Transverse colon (tissue), 4 donors: ENCODE results near the gene RPRD1A. TPM values are rescaled to one million over a fixed set of nuclear protein-coding genes. Genes with fewer than 3 reads are reported as not detected.
A peak's percentile ranks its signal among the peaks of the same experiment; 100 is the strongest.

Source experiments
- DNase-seq: peaks from one replicate; pipeline ENCODE4 v3.0.0-alpha.2; 2019
- H3K27ac ChIP-seq, 4 donors: fragments of 200-600 bp; sonication (generic); 2 replicates each; pipeline ENCODE4 v1.5.1; 2016 to 2018; ENCODE audit warnings: inconsistent platforms in 4 of 4
- H3K27me3 ChIP-seq: fragments of 200-600 bp; sonication (generic); 2 replicates; pipeline ENCODE4 v1.5.1; 2017; ENCODE audit warnings: inconsistent platforms
- H3K36me3 ChIP-seq, 4 donors: fragments of 200-600 bp; sonication (generic); 2 replicates each; pipeline ENCODE4 v1.5.1; 2017 to 2019; ENCODE audit warnings: inconsistent platforms in 4 of 4
- H3K4me1 ChIP-seq, 4 donors: fragments of 200-600 bp; sonication (generic); 2 replicates each; pipeline ENCODE4 v1.5.1; 2017 to 2020; ENCODE audit warnings: inconsistent platforms in 4 of 4
- H3K4me3 ChIP-seq, 4 donors: fragments of 200-600 bp; sonication (generic); 1 replicate in 1 of 4; 2 replicates in 3 of 4; pipeline versions ENCODE4 v1.5.1 to v1.6.1; 2017 to 2019; ENCODE audit warnings: inconsistent platforms in 4 of 4
- H3K9me3 ChIP-seq, 2 donors: fragments of 200-600 bp; sonication (generic); 2 replicates each; pipeline ENCODE4 v1.5.1; 2017 to 2019; ENCODE audit warnings: inconsistent platforms in 2 of 2
- EP300 ChIP-seq: sonication (generic); formaldehyde crosslinking; IDR thresholded peaks from one replicate; pipeline ENCODE4 v1.6.1; 2017; ENCODE audit warnings: antibody characterized with exemption, low read depth
- POLR2A ChIP-seq: fragments of 450-650 bp; IDR thresholded peaks from one replicate; pipeline ENCODE4 v1.6.1; 2016; ENCODE audit warnings: antibody characterized with exemption, mild to moderate bottlenecking, moderate library complexity
- POLR2AphosphoS5 ChIP-seq, 3 donors: sonication (generic); formaldehyde crosslinking; IDR thresholded peaks; one replicate each; pipeline ENCODE4 v1.6.1; 2016; ENCODE audit warnings: antibody characterized with exemption in 3 of 3
- WGBS, 2 donors: methylation state at CpG; one replicate each; pipeline ENCODE4 v1.1.5; 2018; ENCODE audit warnings: low coverage in 1 of 2; 5-methylcytosine and 5-hydroxymethylcytosine counted together
- in situ Hi-C, 4 donors: fragments of 200-750 bp; cut with MboI; loops; one replicate each; pipeline versions ENCODE4 v1.15.0 to v1.15.1; 2017; ENCODE audit warnings: low sequenced_read_pairs in 3 of 4, low pct_ligation_motif_present in 1 of 4, low pct_unique_long_range_greater_than_20kb in 1 of 4
- intact Hi-C: fragments of 100-400 bp; cut with DNase I; formaldehyde crosslinking; loops from one replicate; pipeline ENCODE4 v1.15.1; 2023; ENCODE audit warnings: low total_unique reads
- total RNA-seq, 4 donors: library from RNA; depleted of rRNA; stranded (reverse); fragments of >200 nt; gene quantifications; one replicate each; pipeline ENCODE4 v1.1.0, GENCODE V29; 2016
- TF ChIP-seq, protein P1 (sequence below), 5 experiments: fragments of 200-600 bp in 3 of 5; fragments of 450-650 bp in 2 of 5; sonication (generic) in 3 of 5; IDR thresholded peaks; 1 replicate in 2 of 5; 2 replicates in 3 of 5; pipeline ENCODE4 v1.5.1; 2016 to 2017; ENCODE audit warnings: antibody characterized with exemption in 5 of 5, inconsistent platforms in 3 of 5, mild to moderate bottlenecking in 2 of 5, moderate library complexity in 1 of 5

The RPRD1A gene
- total RNA-seq, 4 donors from 2014 or later: 34.4 to 59.9 (median 44.3) TPM

DNA sequence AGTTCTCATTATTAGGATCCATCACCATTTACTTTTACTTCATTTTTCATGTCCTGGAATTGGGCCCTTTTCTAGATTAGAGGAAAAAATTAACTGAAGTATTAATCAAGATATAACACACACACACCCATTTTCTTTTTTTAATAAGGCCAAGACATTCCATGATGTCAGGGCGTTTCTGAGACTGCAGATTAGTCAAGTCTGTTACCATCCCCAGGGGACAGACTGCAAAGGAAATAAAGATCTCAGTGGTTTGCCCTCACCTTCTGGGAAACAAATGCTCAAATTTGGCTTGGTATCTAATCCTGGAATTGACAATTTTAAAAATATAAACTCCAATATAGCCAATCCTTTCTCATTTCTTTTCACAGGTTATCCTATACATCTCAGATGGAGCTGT lies 67.4 kb downstream of the RPRD1A start:
- no peaks in the 10 kb centered on the region for H3K9me3 ChIP-seq
- no peak overlapping the region for H3K27ac ChIP-seq
- DNase-seq: no peak
- H3K27me3 ChIP-seq: no peaks in the 10 kb centered on the region
- in situ Hi-C loops: loop anchor here in 1 of 4 donors (25.0 kb wide), 1 partner anchor 287 kb away; the partner anchor contains the start of gene FHOD3
- no peak overlapping the region for H3K4me3 ChIP-seq
- intact Hi-C loops: no loop called here
- H3K4me1 ChIP-seq: no peaks in the 10 kb centered on the region
- no peaks in the 10 kb centered on the region for H3K36me3 ChIP-seq
- no peak for TF ChIP-seq POLR2A
- TF ChIP-seq, protein P1, sequence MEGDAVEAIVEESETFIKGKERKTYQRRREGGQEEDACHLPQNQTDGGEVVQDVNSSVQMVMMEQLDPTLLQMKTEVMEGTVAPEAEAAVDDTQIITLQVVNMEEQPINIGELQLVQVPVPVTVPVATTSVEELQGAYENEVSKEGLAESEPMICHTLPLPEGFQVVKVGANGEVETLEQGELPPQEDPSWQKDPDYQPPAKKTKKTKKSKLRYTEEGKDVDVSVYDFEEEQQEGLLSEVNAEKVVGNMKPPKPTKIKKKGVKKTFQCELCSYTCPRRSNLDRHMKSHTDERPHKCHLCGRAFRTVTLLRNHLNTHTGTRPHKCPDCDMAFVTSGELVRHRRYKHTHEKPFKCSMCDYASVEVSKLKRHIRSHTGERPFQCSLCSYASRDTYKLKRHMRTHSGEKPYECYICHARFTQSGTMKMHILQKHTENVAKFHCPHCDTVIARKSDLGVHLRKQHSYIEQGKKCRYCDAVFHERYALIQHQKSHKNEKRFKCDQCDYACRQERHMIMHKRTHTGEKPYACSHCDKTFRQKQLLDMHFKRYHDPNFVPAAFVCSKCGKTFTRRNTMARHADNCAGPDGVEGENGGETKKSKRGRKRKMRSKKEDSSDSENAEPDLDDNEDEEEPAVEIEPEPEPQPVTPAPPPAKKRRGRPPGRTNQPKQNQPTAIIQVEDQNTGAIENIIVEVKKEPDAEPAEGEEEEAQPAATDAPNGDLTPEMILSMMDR (IDR thresholded peaks at IDR 0.05): no peak
- no peak for TF ChIP-seq EP300
- no peak for TF ChIP-seq POLR2AphosphoS5 (IDR thresholded peaks at IDR 0.05)
- WGBS, 2 donors: 59 to 64% methylated on average over 1 of the region's 1 CpG

- H3K4me3 ChIP-seq: no peak overlapping the region
- in situ Hi-C loops: no loop called here
- H3K9me3 ChIP-seq: no peaks in the 10 kb centered on the region
- TF ChIP-seq, protein P1 (IDR thresholded peaks at IDR 0.05): peak in 1 of 5 experiments; percentile 22
- no peak for TF ChIP-seq POLR2A
- H3K4me1 ChIP-seq: no peaks in the 10 kb centered on the region
- H3K27ac ChIP-seq: no peak overlapping the region
- DNase-seq: no peak
- no peaks in the 10 kb centered on the region for H3K27me3 ChIP-seq
- H3K36me3 ChIP-seq: no peaks in the 10 kb centered on the region
- WGBS, 2 donors: 67 to 89% methylated on average over 1 of the region's 1 CpG
- intact Hi-C loops: no loop called here
Observed at GRCh38 chr18:35998967-35999366, 68.4 kb downstream of the RPRD1A start.

DNA sequence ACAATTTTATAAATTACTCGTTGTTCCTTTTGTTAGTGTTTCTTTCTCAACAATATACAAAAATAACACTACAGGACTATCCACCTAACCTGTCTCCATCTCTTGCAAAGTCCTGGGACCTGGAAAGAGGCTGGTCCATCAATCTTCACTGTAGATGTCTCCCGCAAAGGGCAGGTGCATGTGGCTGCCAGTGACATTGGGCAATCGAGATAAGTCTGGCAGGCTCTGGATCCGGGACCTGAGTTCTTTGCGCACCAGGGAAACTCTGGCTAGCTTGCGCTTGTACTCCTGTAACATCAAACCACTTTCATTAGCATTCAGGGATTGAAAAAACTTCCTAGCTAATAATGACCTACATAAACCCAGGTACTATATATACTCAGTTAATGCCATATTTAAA lies 74.3 kb downstream of the RPRD1A start:
- no peaks in the 10 kb centered on the region for H3K4me1 ChIP-seq
- TF ChIP-seq EP300 (no peak), POLR2A (no peak), POLR2AphosphoS5 (IDR thresholded peaks at IDR 0.05) (no peak)
- TF ChIP-seq, protein P1 (IDR thresholded peaks at IDR 0.05): no peak
- no peak overlapping the region for H3K27ac ChIP-seq
- intact Hi-C loops: no loop called here
- 88 to 97% methylated on average over 1 to 6 of the region's 6 CpGs for WGBS, 2 donors
- H3K4me3 ChIP-seq: no peak overlapping the region
- no peak for DNase-seq
- no peaks in the 10 kb centered on the region for H3K27me3 ChIP-seq
- in situ Hi-C loops: no loop called here
- H3K9me3 ChIP-seq: no peaks in the 10 kb centered on the region
- H3K36me3 ChIP-seq: peaks cover 0 to 7% (median 3%) of the 10 kb centered on the region in 4 donors

DNA sequence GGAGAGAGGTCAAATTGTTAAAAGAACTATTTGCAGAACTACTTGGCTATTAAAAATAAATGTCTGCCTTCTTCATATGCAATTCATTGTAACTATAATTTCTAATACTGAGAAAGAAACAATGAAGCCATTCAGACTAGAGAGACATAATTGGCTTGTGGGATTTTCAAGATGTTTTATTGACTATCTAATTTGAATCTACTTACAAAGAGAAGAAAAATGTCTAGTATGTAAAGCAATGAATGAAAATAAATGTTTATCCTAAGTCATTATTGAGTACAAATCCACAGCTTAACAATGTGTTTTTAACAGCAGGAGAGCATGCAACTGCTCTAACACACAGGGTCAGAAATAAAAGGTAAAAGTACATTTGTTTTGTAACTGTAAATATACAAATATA lies 75.7 kb downstream of the RPRD1A start:
- intact Hi-C loops: no loop called here
- H3K4me1 ChIP-seq: no peaks in the 10 kb centered on the region
- no peak for DNase-seq
- in situ Hi-C loops: no loop called here
- H3K36me3 ChIP-seq: peaks cover 0 to 10% (median 3%) of the 10 kb centered on the region in 4 donors
- no peaks in the 10 kb centered on the region for H3K27me3 ChIP-seq
- H3K4me3 ChIP-seq: no peak overlapping the region
- H3K9me3 ChIP-seq: no peaks in the 10 kb centered on the region
- TF ChIP-seq POLR2A: no peak
- no peak for TF ChIP-seq EP300
- TF ChIP-seq POLR2AphosphoS5 (IDR thresholded peaks at IDR 0.05): no peak
- TF ChIP-seq, protein P1 (IDR thresholded peaks at IDR 0.05): no peak
- no peak overlapping the region for H3K27ac ChIP-seq
